AML-193 (cell line): ENCODE results near the gene EIF3A.

ENCODE experiments used
- DNase-seq, 2 experiments: peaks; one replicate each; lab custom pipeline; 2025; lab: John Stamatoyannopoulos, UW

Gene EIF3A

DNA sequence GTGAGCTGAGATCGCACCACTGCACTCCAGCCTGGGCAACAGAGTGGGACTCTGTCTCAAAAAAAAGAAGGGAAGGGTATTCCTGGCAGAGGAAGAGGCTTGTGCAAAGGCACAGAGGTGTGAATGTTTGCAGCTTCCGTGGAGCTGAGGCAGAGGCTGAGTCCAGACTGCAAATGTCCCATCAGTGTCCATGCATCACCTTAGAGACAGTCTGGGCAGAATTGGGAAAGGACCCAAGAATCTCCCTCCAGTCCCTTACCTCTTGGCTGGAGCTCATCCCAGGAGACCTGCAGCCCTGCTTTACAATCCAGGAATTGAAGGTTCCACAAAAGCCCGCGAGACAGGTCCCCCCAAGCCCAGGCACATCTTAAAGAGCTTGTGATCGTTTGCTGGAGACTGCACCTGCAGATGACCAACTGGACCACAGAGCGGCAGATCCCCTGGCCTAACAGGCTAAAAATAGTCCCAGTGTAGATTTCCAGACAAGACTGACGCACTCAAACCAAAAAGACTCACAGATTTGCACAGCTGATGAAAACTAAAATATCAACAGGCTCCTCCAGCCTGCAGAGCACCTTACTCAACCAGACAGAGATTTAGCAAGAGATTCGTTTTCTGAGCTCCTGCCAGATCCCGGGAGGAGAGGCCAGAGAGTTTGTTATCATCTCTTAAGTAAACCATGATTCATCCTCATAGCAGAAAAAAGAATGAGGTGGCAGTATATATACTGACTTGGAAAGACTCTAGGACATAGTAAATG lies 74.0 kb downstream of the EIF3A start:
- no peak for DNase-seq

GRCh38 chr10:119005362-119006043 lies 75.1 kb downstream of the EIF3A start:
- no peak for DNase-seq

DNA sequence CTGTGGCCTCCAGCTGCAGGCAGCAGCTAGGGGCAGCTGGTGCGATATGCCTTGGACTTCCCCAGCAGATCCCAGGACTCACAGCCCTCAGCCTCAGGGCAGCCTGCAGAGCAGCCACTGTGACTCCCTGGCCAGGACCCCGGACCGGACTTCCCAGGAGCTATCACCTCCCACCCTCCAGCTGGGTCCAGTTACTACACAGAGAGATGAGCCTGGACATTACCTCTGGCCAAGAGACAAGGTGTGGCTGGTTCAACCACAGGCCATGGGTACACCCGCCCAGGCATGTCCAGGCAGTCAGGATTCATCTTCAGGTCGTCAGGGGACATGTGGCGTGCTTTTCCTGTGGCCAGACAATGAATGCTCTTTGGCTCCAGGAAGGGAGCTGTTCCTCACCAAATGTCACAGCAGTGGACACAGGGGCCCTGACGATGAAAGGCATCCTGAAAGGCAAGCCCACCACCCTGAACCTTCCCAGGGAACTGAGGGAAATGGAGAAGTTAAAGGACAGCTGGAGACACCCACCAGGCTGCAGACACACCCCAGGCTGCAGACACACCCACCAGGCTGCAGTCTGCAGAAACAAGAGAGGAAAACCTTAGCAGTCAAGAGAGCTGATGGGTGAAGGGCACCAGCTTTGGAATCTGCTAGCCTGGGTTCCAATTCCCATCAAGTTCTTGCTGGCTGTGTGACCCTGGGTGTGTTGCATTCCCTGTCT lies 76.9 kb downstream of the EIF3A start:
- DNase-seq: no peak

GRCh38 chr10:119001717-119002500 lies 78.7 kb downstream of the EIF3A start:
- no peak for DNase-seq

GRCh38 chr10:118998183-118998582 lies 82.4 kb downstream of the EIF3A start:
- DNase-seq: no peak

DNA sequence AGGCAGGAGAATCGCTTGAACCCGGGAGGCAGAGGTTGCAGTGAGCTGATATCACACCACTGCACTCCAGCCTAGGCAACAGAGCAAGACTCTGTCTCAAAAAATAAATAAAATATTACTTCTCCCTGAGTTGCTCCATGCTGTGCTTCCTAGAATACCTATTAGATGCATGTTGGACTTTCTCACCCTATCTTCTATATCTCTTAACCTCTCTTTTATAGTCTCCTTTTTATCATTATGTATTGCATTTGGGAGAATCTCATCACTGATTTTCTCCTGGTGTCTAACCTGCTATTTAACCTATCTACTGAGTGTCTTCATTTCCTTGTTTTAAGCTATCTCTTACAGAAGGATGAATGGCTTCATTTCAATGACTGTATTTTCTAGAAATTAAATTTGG lies 83.2 kb downstream of the EIF3A start:
- no peak for DNase-seq

DNA sequence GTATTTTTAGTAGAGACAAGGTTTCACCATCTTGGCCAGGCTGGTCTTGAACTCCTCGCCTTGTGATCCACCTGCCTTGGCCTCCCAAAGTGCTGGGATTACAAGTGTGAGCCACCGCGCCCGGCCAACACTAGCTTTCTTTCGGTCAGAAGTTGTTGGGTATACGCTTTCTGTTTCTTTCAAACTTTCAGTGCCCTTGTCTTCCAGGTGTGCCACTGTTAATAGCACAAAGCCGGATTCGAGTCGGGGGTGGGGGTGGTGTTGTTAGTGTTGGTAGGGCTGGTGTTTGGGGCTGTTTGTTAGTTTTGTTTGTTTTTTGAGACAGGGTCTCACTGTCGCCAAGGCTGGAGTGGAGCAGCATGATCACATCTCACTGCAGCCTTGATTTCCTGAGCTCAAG lies 84.9 kb downstream of the EIF3A start:
- no peak for DNase-seq

GRCh38 chr10:118994321-118994720 lies 86.3 kb downstream of the EIF3A start:
- DNase-seq: no peak

- no peak for DNase-seq
Measured at GRCh38 chr10:118993214-118993613, 87.4 kb downstream of the EIF3A start.

GRCh38 chr10:118992496-118992895 lies 88.1 kb downstream of the EIF3A start:
- DNase-seq: no peak

- DNase-seq: no peak
Measured at GRCh38 chr10:118990326-118990725, 90.3 kb downstream of the EIF3A start.

GRCh38 chr10:118986815-118987790 lies 93.5 kb downstream of the EIF3A start:
- no peak for DNase-seq

DNA sequence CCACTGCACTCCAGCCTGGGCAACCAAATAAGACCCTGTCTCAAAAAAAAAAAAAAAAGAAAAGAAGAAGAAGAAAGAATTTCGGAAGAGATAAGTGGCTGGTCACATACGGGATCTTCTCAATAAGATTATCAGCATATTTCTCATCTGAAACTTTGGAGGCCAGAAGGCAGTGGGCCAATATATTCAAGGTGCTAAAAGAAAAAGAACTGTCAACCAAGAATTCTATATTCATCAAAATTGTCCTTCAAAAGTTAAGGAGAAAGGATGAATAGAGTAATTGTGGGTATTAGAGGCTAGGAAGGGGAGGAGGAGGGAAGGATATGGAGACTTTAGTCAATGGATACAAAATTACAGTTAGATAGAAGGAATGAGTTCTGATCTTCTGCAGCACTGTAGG lies 95.0 kb downstream of the EIF3A start:
- DNase-seq: no peak
